ENCODE measurements around the gene ZNF823.
"Not testable (repeated sequence)": the region's sequence is repeated elsewhere in the genome, so short reads cannot be mapped to it uniquely, and the experiment has no call there.

Gene ZNF823

DNA sequence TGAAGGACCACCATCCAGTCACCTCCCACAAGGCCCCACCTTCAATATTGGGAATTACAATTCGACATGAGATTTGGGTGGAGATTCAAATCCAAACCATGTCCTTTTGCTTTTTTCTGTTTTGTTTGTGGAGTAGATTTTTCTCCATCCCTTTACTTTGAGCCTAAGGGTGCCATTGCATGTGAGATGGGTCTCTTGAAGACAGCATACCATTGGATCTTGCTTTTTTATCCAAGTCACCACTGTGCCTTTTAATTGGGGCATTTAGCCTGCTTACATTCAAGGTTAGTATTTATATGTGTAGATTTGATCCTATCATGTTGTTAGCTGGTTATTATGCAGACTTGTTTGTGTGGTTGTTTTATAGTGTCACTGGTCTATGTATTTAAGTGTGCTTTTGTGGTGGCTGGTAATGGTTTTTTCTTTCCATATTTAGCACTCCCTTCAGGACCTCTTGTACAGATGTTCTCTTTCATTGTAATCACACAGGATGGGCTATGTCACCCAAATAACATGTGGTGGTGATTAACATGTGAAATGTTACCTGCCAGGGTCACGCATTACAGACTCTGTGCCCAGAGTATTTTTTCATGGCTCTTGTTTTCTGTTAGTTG lies 58.0 kb downstream of the ZNF823 start:
- DNase-seq (ENCODE audit: low read depth, low spot score), result no peak

GRCh38 chr19:11678504-11678903 lies 60.2 kb downstream of the ZNF823 start:
- no peak for DNase-seq (ENCODE audit: low read depth, low spot score)

GRCh38 chr19:11676661-11677600 lies 61.8 kb downstream of the ZNF823 start:
- not testable (repeated sequence) for DNase-seq (ENCODE audit: low read depth, low spot score)

GRCh38 chr19:11675569-11675968 lies 63.2 kb downstream of the ZNF823 start:
- DNase-seq (ENCODE audit: low read depth, low spot score), result no peak

DNA sequence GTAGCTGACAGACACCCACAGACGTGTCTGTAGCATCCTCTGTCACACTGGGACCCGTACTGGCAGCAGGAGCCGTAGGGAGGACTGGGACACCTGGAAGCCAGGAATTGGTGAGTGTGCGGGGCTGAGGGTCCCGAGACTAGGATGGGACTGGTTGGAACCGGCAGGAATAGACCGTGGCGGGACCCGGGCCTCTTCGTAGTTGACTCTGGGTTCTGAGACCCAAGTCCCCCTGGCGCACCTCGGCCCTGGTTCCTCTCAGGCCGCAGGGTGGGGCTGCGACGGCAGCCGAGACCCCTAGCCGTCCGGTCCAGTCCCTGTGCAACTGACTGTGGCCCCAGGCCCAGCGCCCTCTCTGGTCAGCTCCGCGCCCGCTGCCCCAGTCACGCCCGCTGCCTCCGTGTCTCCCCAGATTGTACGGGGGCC lies 64.7 kb downstream of the ZNF823 start:
- DNase-seq (ENCODE audit: low read depth, low spot score), result no peak

DNA sequence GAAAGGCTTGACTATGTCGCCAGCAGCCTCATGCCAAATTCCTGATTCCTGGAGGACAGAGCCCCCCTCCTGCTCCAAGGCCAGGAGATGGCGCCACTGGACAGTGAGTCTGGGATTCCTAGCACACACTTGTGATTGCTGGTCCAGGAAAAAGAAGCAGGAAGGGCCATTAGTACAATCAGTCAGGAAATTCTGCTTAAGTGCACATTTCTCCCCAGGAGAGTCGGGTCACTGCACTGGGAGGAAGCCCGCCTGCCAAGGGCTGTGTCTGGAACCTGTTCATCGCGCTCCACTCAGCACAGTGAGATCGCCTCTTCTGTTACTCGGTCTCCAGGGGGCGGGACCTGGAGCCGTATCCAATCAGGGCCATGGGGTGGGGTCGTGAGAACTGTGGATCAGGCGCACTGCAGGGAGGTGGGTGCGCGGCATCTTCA lies 65.1 kb downstream of the ZNF823 start:
- DNase-seq (ENCODE audit: low read depth, low spot score), result no peak

Measured in activated CD4-positive, CD25-positive, alpha-beta regulatory T cell treated with anti-CD3 and anti-CD28 coated beads, Interleukin-2, amount 50 U/mL, for 16 hours (primary cell).